PC-9 (cell line): ENCODE results near the gene PGAM5. TPM values are rescaled to one million over a fixed set of nuclear protein-coding genes. Genes with fewer than 3 reads are reported as not detected.
"Not testable (repeated sequence)": the region's sequence is repeated elsewhere in the genome, so short reads cannot be mapped to it uniquely, and the experiment has no call there.

Source experiments
- BruUV-seq: library from RNA; stranded (reverse); fragments of 400-500 nt; replicated peaks from 2 replicates; lab custom pipeline; 2021; lab: Mats Ljungman, UMichigan
- CTCF ChIA-PET: fragments of 300-600 bp; sonication (Branson Sonifier 250); formaldehyde crosslinking; loops from one replicate; lab custom pipeline; 2022; ENCODE audit warnings: antibody characterized with exemption; lab: Charles Lee
- POLR2A ChIA-PET: fragments of 300-600 bp; sonication (Branson Sonifier 250); formaldehyde crosslinking; loops from one replicate; lab custom pipeline; 2022; ENCODE audit warnings: antibody characterized with exemption; ENCODE audit not compliant: unreplicated experiment; lab: Charles Lee
- DNase-seq, 2 experiments: peaks; one replicate each; pipeline versions ENCODE4 v3.0.0 to v3.0.0-alpha.2; 2015 to 2022; ENCODE audit warnings: mixed read lengths in 1 of 2
- H2AFZ ChIP-seq: fragments of 200-600 bp; sonication (generic); 2 replicates; pipeline ENCODE4 v1.8.1; 2017; ENCODE audit warnings: antibody characterized with exemption
- H3F3A ChIP-seq: fragments of 200-600 bp; sonication (generic); 2 replicates; pipeline ENCODE4 v1.8.1; 2017; ENCODE audit warnings: antibody characterized with exemption, mild to moderate bottlenecking, low read depth; ENCODE audit not compliant: insufficient read depth
- H3K27ac ChIP-seq: fragments of 200-600 bp; sonication (generic); 2 replicates; pipeline ENCODE4 v1.6.1; 2016; ENCODE audit warnings: mixed run types
- H3K27me3 ChIP-seq: fragments of 200-600 bp; sonication (generic); 2 replicates; pipeline ENCODE4 v1.6.1; 2016; ENCODE audit warnings: low read depth, mixed run types; ENCODE audit not compliant: insufficient read depth
- H3K36me3 ChIP-seq: fragments of 200-600 bp; sonication (generic); 2 replicates; pipeline ENCODE4 v1.6.1; 2016; ENCODE audit warnings: low read depth, mixed run types
- H3K4me1 ChIP-seq: fragments of 200-600 bp; sonication (generic); replicated peaks from 2 replicates; pipeline ENCODE4 v1.6.1; 2016; ENCODE audit warnings: mixed run types; ENCODE audit not compliant: insufficient read depth
- H3K4me2 ChIP-seq: fragments of 200-600 bp; sonication (generic); 2 replicates; pipeline ENCODE4 v1.6.1; 2017; ENCODE audit warnings: mixed run types
- H3K4me3 ChIP-seq: fragments of 200-600 bp; sonication (generic); 2 replicates; pipeline ENCODE4 v1.6.1; 2016; ENCODE audit warnings: mixed run types
- H3K79me2 ChIP-seq: fragments of 200-600 bp; sonication (generic); 2 replicates; pipeline ENCODE4 v1.6.1; 2017; ENCODE audit warnings: low read depth, mixed run types
- H3K9me2 ChIP-seq: fragments of 200-600 bp; sonication (generic); 2 replicates; pipeline ENCODE4 v1.8.1; 2017; ENCODE audit warnings: mild to moderate bottlenecking; ENCODE audit not compliant: insufficient read depth
- H3K9me3 ChIP-seq: fragments of 200-600 bp; sonication (generic); 2 replicates; pipeline ENCODE4 v1.8.1; 2016; ENCODE audit warnings: low read depth; ENCODE audit not compliant: insufficient read depth
- H4K20me1 ChIP-seq: fragments of 200-600 bp; sonication (generic); 2 replicates; pipeline ENCODE4 v1.8.1; 2017; ENCODE audit not compliant: insufficient read depth
- CTCF ChIP-seq: fragments of 200-600 bp; sonication (generic); conservative IDR thresholded peaks from 2 replicates; pipeline ENCODE4 v1.6.1; 2017; ENCODE audit warnings: mixed run types, antibody characterized with exemption, mild to moderate bottlenecking, moderate library complexity
- EZH2 ChIP-seq: fragments of 200-600 bp; sonication (generic); IDR thresholded peaks from 2 replicates; pipeline ENCODE4 v1.8.0; 2017; ENCODE audit warnings: antibody characterized with exemption, low read depth
- intact Hi-C: fragments of 100-400 bp; cut with micrococcal nuclease; formaldehyde crosslinking; loops from one replicate; pipeline ENCODE4 v1.10.0; 2022; ENCODE audit not compliant: unreplicated experiment
- total RNA-seq: library from RNA; stranded (reverse); gene quantifications from 2 replicates; pipeline ENCODE4 v1.2.3, GENCODE V29; 2021

PGAM5 gene
- total RNA-seq, 1 experiment from 2014 or later = 59.0 TPM

GRCh38 chr12:132754160-132754932 lies 43.7 kb downstream of the PGAM5 start:
- Histone ChIP-seq H3K27me3 (no peaks in the 10 kb centered on the region), H4K20me1 (peaks cover 89% of the 10 kb centered on the region), H3K27ac (no peak overlapping the region), H3K9me2 (no peaks in the 10 kb centered on the region), H3F3A (peaks cover 16% of the 10 kb centered on the region), H3K36me3 (peaks cover 47% of the 10 kb centered on the region), H3K4me3 (no peak overlapping the region), H3K79me2 (peaks cover 83% of the 10 kb centered on the region), H3K4me1 (peaks cover 3% of the 10 kb centered on the region; the same call in 1 of the 2 replicates), H3K9me3 (no peaks in the 10 kb centered on the region), H3K4me2 (no peak overlapping the region), H2AFZ (no peak overlapping the region)
- no peak for TF ChIP-seq EZH2
- TF ChIP-seq CTCF = no peak
- intact Hi-C loops = no loop called here
- no peak for DNase-seq
- ChIA-PET CTCF (interaction anchor here (0.6 kb wide), 1 partner anchor 9 kb away, joined by 4 read pairs; no protein-coding TSS in a partner anchor), POLR2A (no interaction called here)
- no TSS peak for BruUV-seq

- CTCF ChIA-PET, H3K9me2 ChIP-seq, H3K4me3 ChIP-seq, DNase-seq, POLR2A ChIA-PET, H3K9me3 ChIP-seq, BruUV-seq, H3K27me3 ChIP-seq, H2AFZ ChIP-seq, intact Hi-C loops, H3K27ac ChIP-seq: not testable (repeated sequence)
- Histone ChIP-seq H3K79me2 (peaks cover 82% of the 10 kb centered on the region), H4K20me1 (peaks cover 59% of the 10 kb centered on the region), H3K36me3 (peaks cover 18% of the 10 kb centered on the region), H3K4me1 (peaks cover 12% of the 10 kb centered on the region), H3F3A (peaks cover 38% of the 10 kb centered on the region), H3K4me2 (peak overlapping the region; percentile 100; the same call in 1 of the 2 replicates)
Observed at GRCh38 chr12:132758825-132759224, 48.2 kb downstream of the PGAM5 start.

GRCh38 chr12:132759359-132759758 lies 48.7 kb downstream of the PGAM5 start:
- Histone ChIP-seq H2AFZ (no peak overlapping the region), H3K4me2 (peak overlapping the region; percentile 100), H3K27me3 (no peaks in the 10 kb centered on the region), H3K9me2 (no peaks in the 10 kb centered on the region), H3K4me1 (peaks cover 12% of the 10 kb centered on the region), H4K20me1 (peaks cover 54% of the 10 kb centered on the region), H3K4me3 (peak overlapping the region; percentile 99; the same call in 1 of the 2 replicates), H3F3A (peaks cover 38% of the 10 kb centered on the region), H3K27ac (peak overlapping the region; percentile 98), H3K36me3 (peaks cover 15% of the 10 kb centered on the region), H3K9me3 (no peaks in the 10 kb centered on the region), H3K79me2 (peaks cover 77% of the 10 kb centered on the region)
- no peak for TF ChIP-seq EZH2
- no peak for TF ChIP-seq CTCF
- BruUV-seq = no TSS peak
- intact Hi-C loops = no loop called here
- ChIA-PET POLR2A (no interaction called here), CTCF (no interaction called here)
- no peak for DNase-seq
